ENCODE measurements around the gene ACSS3. TPM values are rescaled to one million over a fixed set of nuclear protein-coding genes. Genes with fewer than 3 reads are reported as not detected.

The ACSS3 gene
- total RNA-seq, 1 experiment from 2014 or later, result 19.3 TPM

GRCh38 chr12:81259360-81259759 lies 181.5 kb downstream of the ACSS3 start:
- Histone ChIP-seq H2BK20ac (ENCODE audit: low read depth, low read length, poor library complexity, severe bottlenecking) (no peak overlapping the region), H2BK120ac (ENCODE audit: low read depth, low read length, poor library complexity, severe bottlenecking) (no peak overlapping the region), H3T11ph (ENCODE audit: low read length) (no peak overlapping the region), H4K8ac (replicated peaks; ENCODE audit: insufficient read length, low read depth, low read length) (no peak overlapping the region), H3K9ac (ENCODE audit: extremely low read depth, insufficient read length, low read length) (no peak overlapping the region), H4K20me1 (ENCODE audit: control insufficient read depth, insufficient read depth, insufficient read length) (no peaks in the 10 kb centered on the region), H3K79me2 (ENCODE audit: insufficient read depth, low read length) (no peaks in the 10 kb centered on the region), H3K23ac (ENCODE audit: insufficient read length, low read depth, low read length) (no peak overlapping the region), H3K27me3 (ENCODE audit: insufficient read depth, low read length) (no peaks in the 10 kb centered on the region), H3K14ac (ENCODE audit: insufficient read depth, low read length) (no peak overlapping the region), H3K79me1 (ENCODE audit: insufficient read depth, low read depth, low read length, poor library complexity, severe bottlenecking) (no peaks in the 10 kb centered on the region), H3K56ac (ENCODE audit: insufficient read length, low read depth, low read length) (no peak overlapping the region), H2BK15ac (ENCODE audit: low read depth, low read length) (no peak overlapping the region), H3K18ac (ENCODE audit: insufficient read length, low read depth, low read length) (no peak overlapping the region), H2BK5ac (ENCODE audit: insufficient read length, low read length) (no peak overlapping the region), H4K91ac (ENCODE audit: insufficient read length, low read depth, low read length) (no peak overlapping the region), H3K27ac (ENCODE audit: insufficient read length, low read depth, low read length) (no peak overlapping the region), H2BK12ac (ENCODE audit: insufficient read length, low read depth, low read length) (no peak overlapping the region), H3K4me1 (ENCODE audit: insufficient read depth, low read length) (no peaks in the 10 kb centered on the region; the same call in 1 of the 2 replicates), H2AK5ac (ENCODE audit: insufficient read length, low read length) (no peak overlapping the region), H3K4ac (ENCODE audit: low read depth, low read length) (no peak overlapping the region), H3K4me2 (ENCODE audit: insufficient read depth, insufficient read length, low read length) (no peak overlapping the region), H3K9me3 (ENCODE audit: control insufficient read depth, low read depth, low read length) (no peaks in the 10 kb centered on the region), H4K5ac (ENCODE audit: insufficient read length, low read depth, low read length) (no peak overlapping the region), H3K23me2 (ENCODE audit: insufficient read length, low read depth, low read length, poor library complexity, severe bottlenecking) (no peaks in the 10 kb centered on the region), H2AFZ (ENCODE audit: low read length) (no peak overlapping the region)
- Mint-ChIP-seq H3K27ac (no peak overlapping the region), H3K4me3 (no peak overlapping the region), H3K36me3 (ENCODE audit: insufficient read depth in 1 of 3, low read depth in 3 of 3) (peaks cover 0 to 5% (median 0%) of the 10 kb centered on the region in 3 experiments; a peak in 1 of 7 replicates), H3K27me3 (ENCODE audit: low read depth) (no peaks in the 10 kb centered on the region), H3K9me3 (no peaks in the 10 kb centered on the region), H3K4me1 (peaks cover 25 to 29% of the 10 kb centered on the region in 2 experiments)
- no peak for TF ChIP-seq CTCF (conservative IDR thresholded peaks at IDR 0.05)
- no CpG with 5 or more reads among the region's 4 CpGs for WGBS (ENCODE audit: extremely low coverage, insufficient read length, low lambda C conversion rate)
- no peak for DNase-seq

Data from H9 (cell line).